NCI-H1930 (cell line): Measurements from ENCODE around the gene NDST1.

Source experiments
- DNase-seq, 2 experiments: peaks; one replicate each; lab custom pipeline; 2025; lab: John Stamatoyannopoulos, UW

NDST1 gene

DNA sequence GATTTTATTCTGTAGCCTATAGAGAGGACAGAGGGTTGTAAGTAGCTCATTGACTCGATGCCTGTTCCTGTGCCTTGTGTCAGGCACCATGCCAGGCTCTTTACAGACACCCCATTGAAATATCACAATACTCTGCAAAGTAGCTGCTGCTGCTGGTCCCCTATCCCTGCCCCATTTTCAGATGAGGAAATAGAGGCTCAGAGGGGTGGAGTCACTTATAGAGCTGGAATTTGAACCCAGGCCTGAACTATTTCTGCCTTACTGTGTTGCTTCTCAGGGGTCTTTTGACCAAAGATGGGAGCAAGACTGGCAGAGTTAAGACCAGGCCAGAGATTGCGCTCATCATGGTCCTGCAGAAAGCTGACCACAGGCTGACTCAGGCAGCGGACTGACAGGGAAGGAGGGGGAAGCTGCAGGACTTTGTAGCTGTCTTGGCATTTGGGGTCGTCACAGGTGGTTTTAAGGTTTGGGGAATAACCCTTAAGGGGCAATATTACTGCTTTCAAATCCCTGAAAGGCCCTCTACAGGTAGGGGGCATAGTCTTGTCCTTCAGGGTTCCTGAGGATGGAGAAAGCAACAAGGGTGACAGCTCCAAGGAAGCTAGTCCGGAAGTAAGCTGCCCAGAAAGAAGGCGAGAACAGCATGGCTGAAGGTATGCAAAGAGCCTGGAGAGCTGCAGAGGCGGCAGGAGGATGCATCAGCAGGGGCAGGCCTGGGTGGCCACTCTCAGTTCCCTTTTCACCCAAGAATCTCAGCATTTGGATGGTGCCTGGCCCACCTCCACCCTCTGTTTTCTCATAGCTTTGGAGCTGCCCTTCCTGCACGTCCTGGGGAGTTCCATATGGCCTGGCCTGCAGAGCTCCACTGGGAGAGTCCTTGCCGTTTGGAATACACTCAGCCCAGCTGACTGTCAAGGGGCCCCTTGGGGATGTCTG is 18.3 kb upstream of the NDST1 start:
- no peak for DNase-seq

- DNase-seq, result no peak
These were observed 17.6 kb upstream of the NDST1 start for GRCh38 chr5:150490296-150490669.

GRCh38 chr5:150490754-150491153 is 17.2 kb upstream of the NDST1 start:
- DNase-seq, result no peak

DNA sequence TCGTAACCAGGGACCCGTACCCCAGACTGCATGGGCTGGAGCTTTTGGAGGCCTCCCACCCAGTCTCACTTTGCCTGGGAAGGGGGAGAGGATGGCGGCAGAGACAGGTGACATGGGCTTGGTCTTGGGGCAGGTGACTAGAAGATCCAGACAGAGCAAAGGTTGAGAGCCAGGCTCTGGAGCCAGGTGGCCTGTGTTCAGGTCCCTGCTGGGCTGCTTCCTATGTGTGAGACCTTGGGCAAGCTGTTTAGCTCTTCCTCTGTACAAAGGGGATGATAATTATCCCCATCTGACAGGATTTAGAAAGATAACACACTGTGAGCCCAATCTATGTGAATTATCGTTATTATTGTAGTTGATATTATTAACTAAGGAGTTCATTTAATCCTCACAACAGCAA is 16.1 kb upstream of the NDST1 start:
- no peak for DNase-seq

DNA sequence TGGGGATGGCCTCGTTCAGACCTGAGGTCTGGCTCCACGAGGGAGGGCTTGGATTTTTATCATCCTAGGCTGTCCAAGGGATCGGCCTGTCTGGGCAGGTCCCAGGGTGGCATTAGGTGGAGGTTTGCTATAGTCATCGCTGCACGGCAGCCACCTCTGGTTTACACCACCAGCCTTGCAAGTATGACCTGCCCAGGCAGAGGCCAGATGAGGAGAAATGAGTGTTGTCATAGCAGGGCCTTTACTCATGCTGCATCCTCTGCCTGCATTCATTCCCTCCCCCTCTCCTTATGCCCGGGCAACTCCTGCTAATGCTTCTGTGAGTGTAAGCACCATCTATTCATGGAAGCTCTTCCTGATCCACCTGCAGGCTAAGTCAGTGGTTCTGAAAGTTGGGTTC is 15.3 kb upstream of the NDST1 start:
- DNase-seq, result no peak

DNA sequence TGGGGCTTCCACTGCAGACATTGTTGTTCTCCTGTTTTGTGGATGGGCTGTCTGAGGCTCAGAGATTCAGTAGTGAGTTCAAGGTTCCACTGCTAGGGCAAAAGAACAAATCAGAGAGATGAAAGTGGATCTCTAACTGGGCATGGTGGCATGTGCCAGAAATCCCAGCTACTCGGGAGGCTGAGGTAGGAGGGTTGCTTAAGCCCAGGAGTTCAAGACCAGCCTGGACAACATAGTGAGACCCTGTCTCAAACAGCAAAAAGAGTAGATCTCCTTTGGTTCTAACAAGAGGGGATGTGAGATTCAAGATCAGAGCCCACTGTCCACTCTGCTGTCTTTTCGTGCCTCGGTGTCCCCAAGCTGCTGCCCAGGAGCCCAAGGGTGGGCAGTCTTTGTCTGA is 11.8 kb upstream of the NDST1 start:
- DNase-seq, result no peak

- DNase-seq, result no peak
These were observed 11.4 kb upstream of the NDST1 start for GRCh38 chr5:150496534-150496933.

GRCh38 chr5:150497274-150497988 is 10.5 kb upstream of the NDST1 start:
- DNase-seq, result no peak

DNA sequence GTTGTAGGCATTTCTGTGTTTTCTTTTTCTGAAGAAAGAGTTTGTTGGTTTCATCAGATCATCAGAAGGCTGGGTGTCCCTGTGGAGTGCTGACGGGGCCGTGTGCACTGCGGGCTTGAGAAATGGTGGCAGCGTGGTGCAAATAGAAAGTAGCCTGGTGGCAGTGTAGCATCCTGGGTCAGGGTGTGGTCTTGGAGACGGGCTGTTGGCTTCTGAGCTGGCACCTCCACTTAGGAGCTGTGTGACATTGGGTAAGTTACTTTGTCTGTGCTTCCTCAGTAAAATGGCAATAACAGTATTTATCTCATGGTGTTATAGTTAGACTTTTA is 10.0 kb upstream of the NDST1 start:
- no peak for DNase-seq

DNA sequence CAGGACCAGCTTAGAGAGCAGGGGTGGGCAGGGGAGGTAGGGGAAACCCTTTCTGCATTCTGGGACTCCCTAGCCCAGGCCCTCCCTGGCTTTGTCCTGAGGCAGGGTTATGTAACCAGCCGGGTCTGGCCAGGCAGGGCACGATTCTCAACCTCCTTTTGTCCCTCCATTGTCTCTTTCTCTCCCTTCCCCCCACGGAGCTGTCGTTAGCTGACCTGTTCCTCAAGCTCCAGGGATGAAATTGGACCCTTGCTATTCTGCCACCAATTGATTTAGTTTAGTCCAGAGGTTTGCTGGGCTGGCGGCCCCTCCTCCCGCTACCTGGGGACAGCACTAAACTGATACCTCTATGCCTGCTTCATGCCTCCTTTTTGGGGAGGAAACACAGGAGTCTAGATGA is 9.4 kb upstream of the NDST1 start:
- DNase-seq, result no peak

GRCh38 chr5:150498971-150499370 is 9.0 kb upstream of the NDST1 start:
- DNase-seq, result no peak

GRCh38 chr5:150499437-150499956 is 8.4 kb upstream of the NDST1 start:
- DNase-seq, result no peak

DNA sequence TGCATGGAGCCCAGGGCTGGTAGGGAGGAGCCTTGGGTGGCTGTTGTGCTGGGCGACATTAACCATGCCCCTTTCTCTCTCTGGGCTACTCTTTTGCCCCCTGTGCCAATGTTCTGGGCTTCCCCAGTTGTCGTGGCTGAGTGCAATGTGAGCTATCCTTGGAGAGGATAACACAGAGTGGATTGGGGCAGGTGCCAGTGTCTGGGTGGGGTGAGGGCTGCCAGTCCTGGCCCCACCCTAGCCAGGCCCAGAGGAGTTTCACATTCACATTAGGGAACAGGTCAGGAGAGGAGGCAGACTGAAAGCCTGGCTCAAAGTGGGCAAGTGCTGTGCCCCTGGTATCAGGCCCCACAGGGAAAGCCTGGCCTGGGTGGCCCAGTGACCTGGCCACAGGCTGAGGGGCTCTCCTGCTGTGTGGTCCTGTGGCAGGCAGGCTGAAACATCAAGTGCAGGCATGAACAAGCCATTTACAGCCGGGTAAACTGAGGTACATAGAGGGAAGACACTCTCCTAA is 7.5 kb upstream of the NDST1 start:
- no peak for DNase-seq

- DNase-seq, result no peak
These were observed 7.0 kb upstream of the NDST1 start for GRCh38 chr5:150500905-150501304.

GRCh38 chr5:150502106-150502505 is 5.8 kb upstream of the NDST1 start:
- no peak for DNase-seq

GRCh38 chr5:150502847-150503246 is 5.1 kb upstream of the NDST1 start:
- no peak for DNase-seq

DNA sequence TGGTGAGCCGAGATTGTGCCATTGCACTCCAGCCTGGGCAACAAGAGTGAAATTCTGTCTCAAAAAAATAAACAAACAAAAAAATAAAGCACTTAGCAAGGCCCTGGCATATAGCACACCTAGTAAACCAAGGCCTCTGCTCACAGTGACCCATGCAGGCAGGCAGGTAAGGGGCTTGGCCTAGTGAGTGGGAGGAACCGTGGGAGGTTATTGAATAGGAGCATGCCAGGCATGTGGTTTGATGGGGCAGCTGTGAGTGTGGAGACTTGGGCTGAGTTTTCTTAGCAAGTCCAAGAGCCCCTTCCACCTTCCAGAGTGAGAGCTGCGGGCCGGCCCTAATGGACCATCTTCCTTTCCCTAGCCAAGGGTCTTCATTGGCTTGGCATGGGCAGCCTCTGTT is 4.5 kb upstream of the NDST1 start:
- DNase-seq, result no peak

DNA sequence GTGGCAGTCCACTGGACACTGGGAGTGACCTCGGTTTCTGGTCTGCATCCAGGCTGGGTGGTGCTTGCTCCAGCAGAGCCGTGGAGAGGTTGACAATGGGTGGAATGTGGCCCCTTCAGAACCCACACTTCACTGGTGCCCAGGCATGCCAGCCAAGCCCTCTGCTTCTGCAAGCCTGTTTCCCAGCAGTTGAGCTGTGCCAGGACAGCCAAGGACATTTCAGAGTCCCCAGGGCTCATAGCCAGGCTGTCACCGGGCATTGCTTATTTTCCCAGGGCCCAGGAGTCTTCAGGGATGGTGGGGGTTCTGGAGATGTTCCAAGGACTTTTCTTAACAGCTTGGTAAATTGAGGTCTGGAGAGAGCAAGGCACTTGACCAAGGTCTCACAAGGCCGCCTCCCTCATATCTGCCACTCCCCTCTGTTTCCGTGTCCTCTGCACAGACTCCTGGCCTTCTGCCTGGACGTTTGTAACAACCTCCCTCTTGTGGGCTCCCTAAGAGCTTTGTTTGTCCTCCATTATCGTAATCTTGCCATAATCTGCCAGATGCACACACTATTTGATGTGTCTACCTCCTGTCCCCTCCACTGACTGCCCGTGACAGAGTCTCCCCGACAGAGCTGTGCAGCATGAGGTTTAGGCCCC is 3.8 kb upstream of the NDST1 start:
- no peak for DNase-seq

- no peak for DNase-seq
These were observed 2.9 kb upstream of the NDST1 start for GRCh38 chr5:150505041-150505511.

DNA sequence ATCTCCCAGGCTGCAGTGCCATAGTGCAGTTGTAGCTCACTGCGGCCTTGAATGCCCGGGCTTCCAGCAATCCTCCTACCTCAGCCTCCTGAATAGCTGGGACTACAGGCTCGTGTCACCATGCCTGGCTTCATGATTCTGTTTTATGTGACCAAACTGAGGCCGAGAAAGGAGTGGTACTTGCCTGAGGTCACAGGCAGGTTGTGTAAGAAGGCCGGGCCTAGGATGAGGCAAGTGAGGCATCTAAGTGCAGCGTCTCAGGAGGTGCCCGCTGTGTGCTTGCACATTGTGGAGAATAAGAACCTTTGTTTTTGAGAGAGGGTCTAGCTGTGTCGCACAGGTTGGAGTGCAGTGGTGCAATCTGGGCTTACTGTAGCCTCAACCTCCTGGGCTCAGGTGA is 2.1 kb upstream of the NDST1 start:
- no peak for DNase-seq

DNA sequence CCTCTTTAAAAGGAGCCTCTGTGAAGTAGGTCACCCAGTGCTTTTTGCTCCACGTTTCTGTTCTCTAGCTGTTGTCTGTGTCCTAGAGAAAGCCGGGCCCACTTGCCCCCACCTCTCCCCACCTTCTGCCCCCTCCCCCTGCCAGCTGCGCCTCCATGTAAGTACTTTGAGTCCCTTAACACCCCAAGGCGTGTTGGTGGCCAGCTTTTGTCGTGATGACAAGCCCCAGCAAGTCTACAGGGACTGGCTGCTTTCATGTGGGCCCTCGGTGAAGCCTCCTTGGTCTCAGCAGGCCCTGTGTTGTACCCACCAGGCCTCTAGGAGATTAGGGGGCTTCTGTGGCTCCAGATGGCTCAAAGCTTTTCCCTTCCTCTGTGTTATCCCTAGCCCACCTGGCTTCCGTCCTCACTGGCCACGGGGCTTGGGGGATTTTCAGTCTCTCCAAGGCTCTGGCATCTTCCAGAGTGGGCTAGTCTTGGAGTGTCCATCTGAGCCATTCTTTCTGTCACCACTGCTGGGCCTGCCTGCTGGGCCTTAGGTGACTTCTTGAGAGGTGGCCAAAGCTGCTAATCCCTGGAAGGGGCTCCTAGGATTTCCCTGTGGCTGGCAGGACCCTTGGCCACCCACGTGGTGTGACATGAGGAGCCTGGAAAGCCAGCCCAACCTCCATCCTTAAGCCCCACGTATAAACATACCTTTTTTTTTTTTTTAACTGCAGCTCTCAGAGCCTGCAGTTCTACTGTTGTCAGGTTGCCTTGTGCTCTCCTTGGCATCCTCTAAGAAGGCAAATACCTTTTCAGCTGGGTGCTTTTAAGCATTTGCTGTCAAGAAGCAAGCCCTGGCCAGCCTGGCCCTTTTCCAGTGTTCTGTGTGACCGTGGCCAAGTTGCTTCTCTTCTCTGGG is 1.1 kb upstream of the NDST1 start:
- DNase-seq, result no peak

DNA sequence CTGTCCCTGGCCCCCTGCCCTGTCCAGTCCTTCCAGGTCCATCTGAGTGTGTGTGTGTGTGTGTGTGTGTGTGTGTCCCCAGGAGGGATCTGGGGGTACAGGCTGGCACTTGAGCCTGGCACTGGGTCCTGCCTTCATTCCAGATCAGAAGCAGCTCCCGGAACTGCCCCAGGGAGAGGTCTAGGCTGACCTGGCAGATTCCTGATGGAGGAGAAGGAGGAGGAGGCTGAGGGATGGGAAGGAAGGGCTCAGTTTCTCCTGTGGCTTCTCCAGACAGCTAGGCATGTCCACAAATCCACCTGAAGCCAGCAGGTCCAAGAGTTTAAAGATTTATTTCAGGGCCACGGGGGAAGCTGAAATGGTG is 328 bp downstream of the NDST1 start:
- DNase-seq, result no peak
